ENCODE measurements around the gene DCC. TPM values are rescaled to one million over a fixed set of nuclear protein-coding genes. Genes with fewer than 3 reads are reported as not detected.

Gene DCC
- total RNA-seq, 1 experiment from 2014 or later = not detected

DNA sequence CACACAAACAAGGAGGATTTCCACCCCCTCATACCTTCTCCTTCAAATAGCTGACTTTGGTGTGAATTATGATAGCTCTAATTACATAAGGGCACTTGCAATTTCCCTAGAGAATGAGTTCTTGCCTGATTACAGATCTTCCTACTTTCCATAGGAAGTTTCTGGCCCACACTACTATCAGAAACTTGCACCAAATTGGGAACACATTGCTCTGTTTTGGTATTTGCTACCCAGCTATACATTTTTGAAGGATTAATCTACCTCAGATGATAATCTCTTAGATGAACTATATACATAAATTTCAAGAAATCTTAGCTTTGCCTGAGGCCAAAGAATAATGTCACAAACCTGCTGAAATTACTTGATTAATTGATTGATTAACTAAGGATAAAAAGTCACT is 4.9 kb downstream of the DCC start:
- Mint-ChIP-seq H3K36me3 (ENCODE audit: insufficient read depth, unreplicated experiment) (no peaks in the 10 kb centered on the region), H3K4me3 (ENCODE audit: unreplicated experiment) (no peak overlapping the region)

DNA sequence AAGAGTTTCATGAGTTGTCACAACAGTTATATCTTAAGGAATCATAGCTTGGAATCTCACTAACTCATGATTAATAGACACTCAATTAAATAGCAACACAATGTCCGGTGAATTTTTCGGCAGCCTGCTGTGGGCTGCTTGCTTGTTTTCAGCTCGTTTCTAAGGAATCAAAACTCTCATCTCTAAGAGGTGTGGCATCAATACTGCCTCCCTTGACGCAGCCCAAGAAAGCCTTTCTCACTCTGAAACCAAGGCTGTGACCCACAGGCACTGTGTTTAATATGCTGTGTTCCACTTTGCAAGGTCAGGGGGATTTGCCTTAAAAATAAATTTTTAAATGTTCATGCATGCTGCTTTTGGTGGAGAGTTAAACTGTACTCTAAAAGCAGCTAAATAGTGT is 5.4 kb downstream of the DCC start:
- H3K4me1 Mint-ChIP-seq (ENCODE audit: insufficient read depth, unreplicated experiment) = no peaks in the 10 kb centered on the region
- intact Hi-C loops (cut with micrococcal nuclease) = no loop called here
- H3K36me3 Mint-ChIP-seq (ENCODE audit: insufficient read depth, unreplicated experiment) = no peaks in the 10 kb centered on the region
- TF ChIP-seq, protein P1, sequence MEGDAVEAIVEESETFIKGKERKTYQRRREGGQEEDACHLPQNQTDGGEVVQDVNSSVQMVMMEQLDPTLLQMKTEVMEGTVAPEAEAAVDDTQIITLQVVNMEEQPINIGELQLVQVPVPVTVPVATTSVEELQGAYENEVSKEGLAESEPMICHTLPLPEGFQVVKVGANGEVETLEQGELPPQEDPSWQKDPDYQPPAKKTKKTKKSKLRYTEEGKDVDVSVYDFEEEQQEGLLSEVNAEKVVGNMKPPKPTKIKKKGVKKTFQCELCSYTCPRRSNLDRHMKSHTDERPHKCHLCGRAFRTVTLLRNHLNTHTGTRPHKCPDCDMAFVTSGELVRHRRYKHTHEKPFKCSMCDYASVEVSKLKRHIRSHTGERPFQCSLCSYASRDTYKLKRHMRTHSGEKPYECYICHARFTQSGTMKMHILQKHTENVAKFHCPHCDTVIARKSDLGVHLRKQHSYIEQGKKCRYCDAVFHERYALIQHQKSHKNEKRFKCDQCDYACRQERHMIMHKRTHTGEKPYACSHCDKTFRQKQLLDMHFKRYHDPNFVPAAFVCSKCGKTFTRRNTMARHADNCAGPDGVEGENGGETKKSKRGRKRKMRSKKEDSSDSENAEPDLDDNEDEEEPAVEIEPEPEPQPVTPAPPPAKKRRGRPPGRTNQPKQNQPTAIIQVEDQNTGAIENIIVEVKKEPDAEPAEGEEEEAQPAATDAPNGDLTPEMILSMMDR (IDR thresholded peaks at IDR 0.05; ENCODE audit: unreplicated experiment) = no peak
- H3K27me3 Mint-ChIP-seq (ENCODE audit: insufficient read depth, unreplicated experiment) = no peaks in the 10 kb centered on the region
- peaks cover 9% of the 10 kb centered on the region for H3K9me3 Mint-ChIP-seq (ENCODE audit: unreplicated experiment)
- POLR2A ChIA-PET = no interaction called here
- BruUV-seq (replicated peaks) = no TSS peak
- CTCF ChIA-PET = interaction anchor here (1.4 kb wide), 1 partner anchor 326 kb away, joined by 4 read pairs; no protein-coding TSS in a partner anchor
- H3K27ac Mint-ChIP-seq (ENCODE audit: low read depth, unreplicated experiment) = no peak overlapping the region
- no peak overlapping the region for H3K4me3 Mint-ChIP-seq (ENCODE audit: unreplicated experiment)
- DNase-seq (ENCODE audit: unreplicated experiment) = no peak

More for the DNA sequence above, 4.9 kb downstream of the DCC start:
- intact Hi-C loops (cut with micrococcal nuclease) = no loop called here
- BruUV-seq (replicated peaks) = no TSS peak
- H3K9me3 Mint-ChIP-seq (ENCODE audit: unreplicated experiment) = peaks cover 7% of the 10 kb centered on the region
- no peaks in the 10 kb centered on the region for H3K4me1 Mint-ChIP-seq (ENCODE audit: insufficient read depth, unreplicated experiment)
- CTCF ChIA-PET = interaction anchor here (1.4 kb wide), 1 partner anchor 326 kb away, joined by 4 read pairs; no protein-coding TSS in a partner anchor
- H3K27ac Mint-ChIP-seq (ENCODE audit: low read depth, unreplicated experiment) = no peak overlapping the region
- TF ChIP-seq, protein P1 (IDR thresholded peaks at IDR 0.05; ENCODE audit: unreplicated experiment) = no peak
- POLR2A ChIA-PET = no interaction called here
- no peaks in the 10 kb centered on the region for H3K27me3 Mint-ChIP-seq (ENCODE audit: insufficient read depth, unreplicated experiment)
- DNase-seq (ENCODE audit: unreplicated experiment) = no peak

DNA sequence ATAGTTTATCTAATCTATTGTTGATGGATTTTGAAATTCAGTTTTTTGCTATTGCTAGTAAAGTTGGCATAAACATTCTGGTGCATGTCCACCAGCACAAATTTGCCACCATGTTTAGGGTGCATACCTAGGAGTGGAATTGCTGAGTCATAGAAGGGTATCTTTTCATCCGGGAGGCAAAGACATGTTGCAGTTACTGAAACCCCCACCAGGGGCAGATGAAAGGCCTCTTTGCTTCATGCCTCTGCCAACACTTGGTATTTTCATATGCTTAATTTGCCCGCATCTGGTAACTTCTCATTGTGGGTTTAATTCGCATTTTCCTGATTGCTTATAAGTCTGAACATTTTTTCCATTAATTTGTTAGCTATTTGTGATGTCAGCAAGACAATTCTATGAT is 8.2 kb downstream of the DCC start:
- CTCF ChIA-PET = interaction anchor here (0.6 kb wide), 1 partner anchor 792 kb away, joined by 3 read pairs; no protein-coding TSS in a partner anchor
- DNase-seq (ENCODE audit: unreplicated experiment) = peak; percentile 27
- POLR2A ChIA-PET = no interaction called here
- H3K27ac Mint-ChIP-seq (ENCODE audit: low read depth, unreplicated experiment) = no peak overlapping the region
- no peaks in the 10 kb centered on the region for H3K36me3 Mint-ChIP-seq (ENCODE audit: insufficient read depth, unreplicated experiment)
- peaks cover 9% of the 10 kb centered on the region for H3K9me3 Mint-ChIP-seq (ENCODE audit: unreplicated experiment)
- H3K4me1 Mint-ChIP-seq (ENCODE audit: insufficient read depth, unreplicated experiment) = no peaks in the 10 kb centered on the region
- no TSS peak for BruUV-seq (replicated peaks)
- H3K27me3 Mint-ChIP-seq (ENCODE audit: insufficient read depth, unreplicated experiment) = no peaks in the 10 kb centered on the region
- intact Hi-C loops (cut with micrococcal nuclease) = no loop called here
- H3K4me3 Mint-ChIP-seq (ENCODE audit: unreplicated experiment) = no peak overlapping the region
- TF ChIP-seq, protein P1 (IDR thresholded peaks at IDR 0.05; ENCODE audit: unreplicated experiment) = no peak

DNA sequence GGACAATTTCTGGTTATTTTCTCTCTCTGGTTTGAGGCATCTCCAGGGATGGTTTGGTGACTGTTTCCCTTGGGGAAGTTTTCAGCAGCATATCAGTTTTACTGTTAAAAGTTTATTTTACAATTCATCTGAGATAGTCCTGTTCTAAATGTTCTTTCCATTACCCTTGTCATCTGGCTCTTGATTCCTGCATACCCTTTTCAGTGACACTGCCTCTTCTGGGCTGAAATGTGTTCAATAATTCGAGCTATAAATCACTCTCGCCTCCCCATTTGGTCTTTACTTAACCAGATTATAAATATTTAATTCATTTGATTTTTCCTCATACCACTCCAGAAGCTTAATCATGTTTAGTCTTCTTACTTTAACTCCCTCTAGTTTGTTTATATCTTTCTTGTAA is 9.5 kb downstream of the DCC start:
- CTCF ChIA-PET = interaction anchor here (0.5 to 1.2 kb wide), 2 partner anchors 10 to 295 kb away, joined by 3 to 7 read pairs; partner anchors contain the start of gene DCC
- Mint-ChIP-seq H3K9me3 (ENCODE audit: unreplicated experiment) (peaks cover 9% of the 10 kb centered on the region), H3K27me3 (ENCODE audit: insufficient read depth, unreplicated experiment) (no peaks in the 10 kb centered on the region), H3K27ac (ENCODE audit: low read depth, unreplicated experiment) (no peak overlapping the region), H3K36me3 (ENCODE audit: insufficient read depth, unreplicated experiment) (no peaks in the 10 kb centered on the region), H3K4me3 (ENCODE audit: unreplicated experiment) (no peak overlapping the region), H3K4me1 (ENCODE audit: insufficient read depth, unreplicated experiment) (no peaks in the 10 kb centered on the region)
- BruUV-seq (replicated peaks) = no TSS peak
- intact Hi-C loops (cut with micrococcal nuclease) = no loop called here
- POLR2A ChIA-PET = no interaction called here
- no peak for DNase-seq (ENCODE audit: unreplicated experiment)
- TF ChIP-seq, protein P1 (IDR thresholded peaks at IDR 0.05; ENCODE audit: unreplicated experiment) = no peak

All from MCF 10A (cell line).